GM21737 (cell line): Measurements from ENCODE around the gene TRPV4.
"Not testable (repeated sequence)": the region's sequence is repeated elsewhere in the genome, so short reads cannot be mapped to it uniquely, and the experiment has no call there.

Experiments
- ATAC-seq: cut with Tn5 transposase; IDR thresholded peaks from one replicate; pipeline ENCODE4 v1.9.1; 2021; ENCODE audit warnings: mild to moderate bottlenecking, moderate library complexity; ENCODE audit not compliant: unreplicated experiment

Gene TRPV4

DNA sequence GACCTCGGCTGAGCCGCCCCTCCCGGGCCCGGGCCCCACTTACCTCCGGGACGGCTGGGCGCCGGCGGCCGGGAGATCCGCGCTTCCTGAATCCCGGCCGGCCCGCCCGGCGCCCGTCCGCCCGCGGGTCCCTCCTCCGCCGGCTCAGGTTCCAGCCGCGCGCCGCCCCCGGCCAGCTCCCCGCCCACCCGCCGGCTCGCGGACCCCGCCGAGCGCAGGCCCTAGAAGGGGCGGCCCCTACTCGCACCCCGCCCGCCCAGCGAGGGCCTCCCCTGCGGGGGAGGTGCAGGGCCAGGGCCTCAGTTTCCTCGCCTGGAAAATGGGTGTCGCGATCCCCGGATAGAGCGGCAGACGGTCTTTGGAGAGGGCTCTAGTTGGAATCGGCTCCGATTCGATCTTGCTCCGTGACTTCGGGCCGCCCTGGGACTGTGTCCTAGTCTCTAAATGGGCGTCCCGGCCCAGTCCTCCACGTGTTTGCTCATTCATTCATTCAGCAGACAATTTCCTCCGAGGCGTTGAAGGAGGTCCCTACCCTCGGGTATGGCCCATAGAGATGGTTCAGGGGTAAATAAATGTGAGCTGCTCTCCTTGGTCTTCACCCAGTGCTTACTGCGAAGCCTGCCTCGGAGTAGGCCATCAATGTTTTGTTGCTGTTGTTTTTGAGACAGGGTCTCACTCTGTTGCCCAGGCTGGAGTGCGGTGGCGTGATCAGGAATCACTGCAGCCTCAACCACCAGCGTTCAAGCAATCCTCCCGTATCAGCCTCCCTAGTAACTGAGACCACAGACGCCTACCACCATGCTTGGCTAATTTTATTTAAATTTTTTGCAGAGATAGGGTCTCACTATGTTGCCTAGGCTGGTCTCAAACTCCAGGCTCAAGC lies at the start of gene TRPV4:
Gene TRPV4 (minus strand): TSS at position 92 of the 883 bp plus-strand sequence. CDS start 18,602 bp downstream, outside the sequence.
- no peak for ATAC-seq

DNA sequence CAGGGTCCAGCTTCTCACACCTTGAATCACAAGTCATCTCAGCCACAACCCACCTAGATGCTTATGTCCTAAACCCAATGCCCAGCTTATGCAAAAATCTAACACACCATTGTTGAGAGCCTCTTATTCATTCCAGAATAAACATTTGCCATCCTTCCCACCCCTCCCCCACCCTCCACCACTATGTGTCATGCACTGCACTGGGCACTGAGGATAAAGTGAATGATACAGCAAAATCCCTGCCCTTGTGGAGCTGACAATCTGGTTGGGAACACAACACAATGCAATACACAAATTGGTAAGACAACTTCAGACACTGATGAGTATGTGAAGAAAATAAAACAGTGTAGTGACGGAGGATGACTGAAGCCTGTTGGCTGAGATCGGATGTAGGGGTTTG lies 48.6 kb upstream of the TRPV4 start:
- ATAC-seq, result no peak

DNA sequence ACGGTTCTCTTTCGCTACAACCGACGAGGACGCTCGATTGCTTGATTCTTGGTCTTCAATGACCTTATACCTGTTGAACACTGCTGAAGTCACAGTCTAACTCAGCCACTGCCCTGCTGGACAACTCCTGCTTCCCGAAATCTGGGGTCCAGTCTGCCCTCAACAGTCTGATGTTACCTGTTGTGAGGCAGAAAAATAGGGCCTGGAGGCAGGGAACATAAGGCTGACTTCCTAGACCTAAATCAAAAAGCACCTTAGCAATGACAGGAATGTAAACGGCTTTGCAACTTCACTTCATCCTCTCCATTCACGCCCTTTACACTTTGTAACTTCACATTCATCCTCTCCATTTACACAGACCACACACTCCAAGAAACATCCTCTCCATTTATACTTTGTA lies 47.7 kb upstream of the TRPV4 start:
- ATAC-seq, result no peak

DNA sequence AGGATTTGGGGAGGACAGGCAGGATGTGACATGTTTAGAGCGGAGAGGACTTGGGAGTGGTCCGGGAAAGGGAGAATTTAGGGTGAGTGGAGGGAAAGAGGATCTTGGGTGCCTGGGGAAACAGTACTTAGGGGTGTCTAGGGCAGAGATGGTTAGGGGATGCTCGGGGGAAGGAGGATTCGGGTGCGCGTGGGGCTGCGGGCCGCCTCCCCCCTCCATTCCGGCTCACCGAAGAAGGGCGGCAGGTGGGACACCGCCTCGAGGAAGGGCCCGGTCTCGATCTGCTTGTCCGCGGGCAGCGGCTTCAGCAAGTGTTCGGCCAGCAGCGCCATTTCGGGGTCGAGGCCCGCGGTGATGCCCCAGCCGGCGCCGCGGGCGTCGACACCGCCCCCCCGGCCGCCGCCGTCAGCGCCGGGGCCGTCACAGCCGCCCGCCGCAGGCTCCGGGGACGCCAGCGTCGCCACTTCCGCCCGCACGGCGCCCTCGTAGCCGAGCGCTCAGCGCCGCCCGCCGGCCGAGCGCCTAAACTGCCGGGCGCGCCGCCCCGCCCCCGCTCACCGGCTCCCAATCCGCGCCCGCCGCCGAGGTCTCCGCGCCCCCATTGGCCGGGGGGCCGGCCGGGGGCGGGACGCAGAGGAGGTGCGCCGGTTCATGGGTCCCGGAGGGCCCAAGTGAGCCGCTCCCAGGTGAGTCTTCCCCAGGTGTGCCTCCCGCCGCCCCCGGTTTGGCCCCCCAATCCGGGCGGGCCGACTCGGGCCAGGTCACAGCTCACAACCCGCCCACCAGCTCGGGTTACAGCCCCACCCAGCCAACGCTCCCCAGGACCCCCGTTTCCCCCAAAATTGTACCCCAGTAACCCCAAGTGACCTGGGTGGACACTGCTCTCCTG lies 47.1 kb upstream of the TRPV4 start, which contains the start of gene GLTP:
Gene GLTP (minus strand): TSS at position 499 of the 889 bp plus-strand sequence. CDS start 167 bp downstream, at position 332.
- ATAC-seq, result peak; percentile 94

DNA sequence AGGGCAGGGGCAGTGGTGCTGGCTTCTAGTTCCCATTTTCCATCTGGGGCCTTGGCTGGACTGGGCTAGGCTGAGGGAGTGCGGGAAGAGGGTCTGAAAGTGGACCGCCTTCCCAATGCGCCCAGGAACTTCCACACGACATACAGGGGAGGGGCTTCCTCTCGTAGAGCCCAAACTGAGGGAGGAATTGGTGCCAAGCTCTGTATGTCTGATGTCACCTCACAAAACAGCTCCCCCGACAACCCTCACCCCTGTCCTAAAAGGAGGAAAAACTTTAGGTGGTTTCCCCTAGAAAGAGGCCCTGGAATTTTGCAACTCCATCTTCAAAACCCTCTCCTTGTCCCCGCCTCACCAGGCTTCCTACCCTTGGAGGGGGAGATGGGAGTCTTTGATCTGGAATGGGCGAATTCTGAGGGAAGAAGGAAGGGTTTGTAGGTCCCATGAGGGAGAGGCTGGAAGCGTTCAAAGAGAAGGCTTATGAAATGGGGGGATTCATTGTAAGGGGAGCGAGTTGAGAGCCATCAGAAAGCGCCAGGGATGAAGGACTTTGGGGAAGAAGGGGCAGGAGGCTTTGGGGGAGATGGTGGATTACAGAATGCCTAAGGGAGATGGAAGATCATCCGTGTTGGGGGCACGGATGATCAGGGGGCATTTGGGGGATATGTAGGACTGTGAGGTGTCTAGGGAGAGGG lies 46.3 kb upstream of the TRPV4 start:
- ATAC-seq, result no peak

DNA sequence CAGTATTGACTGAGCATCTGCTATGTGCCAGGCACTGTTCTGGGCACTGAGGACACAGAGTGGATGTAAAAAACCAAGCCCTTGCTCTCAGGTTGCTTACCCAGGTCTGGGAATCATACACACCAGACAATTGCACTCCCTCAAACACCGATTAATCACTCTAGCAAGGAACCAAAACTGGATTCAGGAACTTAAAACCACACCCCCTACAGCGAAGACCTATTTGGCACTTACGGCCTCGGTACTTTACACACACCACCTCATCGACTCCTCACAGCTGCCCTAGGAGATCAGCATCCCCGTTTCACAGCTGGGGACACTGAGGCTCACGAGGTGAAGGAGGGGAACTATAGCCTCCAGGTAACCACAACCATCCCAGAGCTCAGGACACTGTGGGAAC lies 45.6 kb upstream of the TRPV4 start:
- no peak for ATAC-seq

DNA sequence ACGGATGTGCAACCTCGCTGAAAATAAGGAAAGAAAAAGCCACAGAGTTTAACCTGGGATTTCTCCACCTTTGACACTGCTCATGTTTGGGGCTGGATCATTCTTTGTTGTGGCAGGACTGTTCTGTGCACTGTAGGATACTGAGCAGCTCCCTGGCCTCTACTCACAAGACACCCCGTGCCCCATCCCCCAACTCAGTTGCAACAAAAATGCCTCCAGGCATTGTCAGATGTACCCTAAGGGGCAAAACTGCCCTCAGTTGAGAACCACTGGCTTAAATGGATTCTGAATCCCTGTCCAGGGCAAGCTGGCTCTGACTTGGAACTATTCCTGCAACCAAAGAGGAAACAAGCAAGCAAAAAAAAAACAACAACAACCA lies 45.0 kb upstream of the TRPV4 start:
- no peak for ATAC-seq

DNA sequence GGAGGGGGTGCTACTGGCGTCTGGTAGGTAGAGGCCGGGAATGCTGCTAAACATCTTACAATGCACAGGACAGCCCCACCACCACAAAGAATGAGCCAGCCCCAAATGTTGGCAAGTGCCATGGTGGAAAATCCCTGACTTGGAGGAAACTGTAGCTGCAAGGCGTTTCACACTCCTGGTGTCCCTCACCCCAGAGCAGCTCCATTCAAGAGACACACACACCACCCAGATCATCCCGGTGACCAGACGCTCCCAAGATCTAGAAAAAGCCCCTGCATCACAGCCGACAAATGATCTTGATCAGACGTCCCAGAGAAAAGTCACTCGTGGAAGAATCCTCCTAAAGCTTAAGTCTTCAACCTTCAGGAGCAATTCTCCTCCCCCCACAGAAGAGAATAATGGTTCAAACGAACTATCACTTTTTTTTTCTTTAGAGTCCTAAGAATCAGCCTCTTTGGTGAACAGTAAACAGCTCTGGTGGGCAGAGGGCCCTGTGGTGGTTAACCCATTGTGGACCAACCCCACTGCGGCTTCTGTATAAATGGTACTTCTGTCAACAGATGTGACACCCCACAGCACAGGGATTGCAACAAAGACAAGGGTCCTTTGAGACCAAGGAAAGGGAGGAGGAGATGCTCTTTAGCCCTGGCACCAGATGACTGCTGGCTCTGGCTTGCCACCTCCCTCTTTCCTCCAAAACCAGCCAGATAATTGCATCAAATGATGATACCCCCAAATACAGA lies 44.5 kb upstream of the TRPV4 start:
- no peak for ATAC-seq

DNA sequence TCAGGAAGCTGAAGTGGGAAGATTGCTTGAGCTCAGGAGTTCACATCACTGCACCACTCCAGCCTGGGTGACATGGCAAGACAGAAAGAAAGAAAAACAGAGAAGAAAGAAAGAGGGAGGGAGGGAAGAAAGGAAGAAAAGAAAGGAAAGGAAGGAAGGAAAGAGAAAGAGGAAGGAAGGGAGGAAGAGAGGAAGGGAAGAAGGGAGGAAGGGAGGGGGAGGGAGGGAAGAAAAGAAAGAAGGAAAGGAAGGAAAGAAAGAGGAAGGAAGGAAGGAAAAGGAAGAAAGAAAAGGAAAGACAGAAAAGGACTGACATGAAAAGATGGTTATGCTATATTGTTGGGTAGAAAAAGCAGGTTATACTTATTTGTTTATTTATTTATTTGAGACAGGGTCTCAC lies 43.2 kb upstream of the TRPV4 start:
- no peak for ATAC-seq

DNA sequence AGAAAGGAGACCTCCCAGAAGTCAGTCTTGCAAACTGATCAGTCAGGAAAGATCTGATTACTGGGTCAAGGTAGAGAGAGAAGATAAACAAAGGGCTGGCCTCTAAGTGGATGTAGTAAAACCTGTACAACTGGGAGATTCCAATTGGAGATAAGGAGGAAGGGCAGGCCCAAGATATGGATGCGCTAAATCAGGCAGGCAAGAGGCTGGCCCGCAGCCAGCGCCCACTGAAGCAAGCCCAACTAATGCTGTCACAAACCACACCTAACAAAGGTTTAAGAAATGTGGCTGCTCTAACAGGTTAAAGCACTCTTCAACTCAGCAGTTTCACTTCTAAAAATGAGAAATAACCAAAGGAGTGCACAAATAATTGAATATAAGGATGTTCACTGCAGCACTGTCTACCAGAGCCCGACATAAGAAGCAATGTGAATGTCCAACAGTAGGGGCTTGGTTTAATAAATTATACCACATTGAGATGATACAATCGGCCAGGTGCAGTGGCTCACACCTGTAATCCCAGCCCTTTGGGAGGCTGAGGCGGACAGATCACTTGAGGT lies 42.5 kb upstream of the TRPV4 start:
- ATAC-seq, result no peak

DNA sequence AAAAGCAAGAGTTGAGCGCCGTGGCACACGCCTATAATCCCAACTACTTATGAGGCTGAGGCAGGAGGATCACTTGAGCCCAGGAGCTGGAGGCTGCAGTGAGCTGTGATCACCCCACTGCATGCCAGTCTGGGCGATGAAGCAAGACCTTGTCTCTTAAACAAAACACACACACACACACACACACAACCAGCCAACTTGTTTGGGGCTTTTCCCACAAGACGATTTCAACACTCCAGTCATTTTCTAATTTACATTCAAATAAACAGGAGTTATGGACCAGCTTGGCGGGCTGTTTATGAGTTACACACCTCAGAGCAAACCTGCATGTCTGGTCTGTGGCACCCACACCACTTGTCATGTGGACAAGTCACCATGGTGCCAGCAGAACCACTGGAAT lies 40.5 kb upstream of the TRPV4 start:
- ATAC-seq, result no peak

DNA sequence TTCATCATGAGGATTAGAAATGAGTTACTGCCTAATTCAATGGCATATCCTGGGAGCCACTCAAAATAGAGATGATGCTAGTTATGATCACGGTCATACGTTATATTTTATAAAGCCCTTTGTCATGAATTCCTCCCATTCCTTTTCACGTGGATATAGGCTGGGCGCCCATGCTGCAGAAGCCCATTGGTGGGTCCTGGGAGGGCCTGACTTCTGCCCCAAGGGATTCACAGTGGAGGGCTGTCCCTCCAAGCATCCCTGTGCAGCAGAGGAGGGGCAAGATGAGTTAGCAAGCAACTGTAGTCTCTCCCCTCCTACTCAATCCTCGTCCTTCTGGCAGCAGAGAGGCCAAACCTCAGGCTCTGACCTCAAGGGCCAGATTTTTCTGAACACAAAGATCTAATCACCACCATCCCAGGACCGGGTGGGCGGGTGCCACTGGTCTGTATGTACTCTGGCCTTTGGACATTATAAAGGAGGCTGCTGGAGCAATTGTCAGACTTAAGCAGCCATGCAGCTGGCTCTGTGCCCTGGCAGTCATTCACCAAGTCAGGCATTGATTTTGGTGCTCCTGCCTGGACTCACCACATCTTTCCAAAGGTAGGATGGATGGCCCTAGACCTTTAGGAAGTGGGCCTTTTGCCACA lies 38.6 kb upstream of the TRPV4 start:
- ATAC-seq, result no peak

DNA sequence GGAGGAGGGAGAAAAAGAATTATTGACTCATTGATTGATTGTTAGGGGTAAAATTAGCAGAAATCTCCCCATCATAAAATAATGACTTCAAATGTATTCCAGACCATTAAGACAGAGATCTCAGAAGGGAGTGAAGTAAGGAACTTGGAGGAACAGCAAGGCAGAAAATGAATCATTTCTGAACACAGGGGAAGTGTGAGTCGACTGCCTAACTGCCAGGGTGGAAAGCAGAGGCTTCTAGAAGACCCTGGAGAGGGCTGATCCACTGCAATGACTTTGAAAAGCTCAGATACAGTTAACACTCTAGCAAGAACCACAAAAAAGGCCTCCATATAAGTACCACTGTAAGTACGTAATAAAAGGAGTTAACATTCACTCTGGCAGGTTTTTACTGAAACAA lies 37.5 kb upstream of the TRPV4 start:
- no peak for ATAC-seq

DNA sequence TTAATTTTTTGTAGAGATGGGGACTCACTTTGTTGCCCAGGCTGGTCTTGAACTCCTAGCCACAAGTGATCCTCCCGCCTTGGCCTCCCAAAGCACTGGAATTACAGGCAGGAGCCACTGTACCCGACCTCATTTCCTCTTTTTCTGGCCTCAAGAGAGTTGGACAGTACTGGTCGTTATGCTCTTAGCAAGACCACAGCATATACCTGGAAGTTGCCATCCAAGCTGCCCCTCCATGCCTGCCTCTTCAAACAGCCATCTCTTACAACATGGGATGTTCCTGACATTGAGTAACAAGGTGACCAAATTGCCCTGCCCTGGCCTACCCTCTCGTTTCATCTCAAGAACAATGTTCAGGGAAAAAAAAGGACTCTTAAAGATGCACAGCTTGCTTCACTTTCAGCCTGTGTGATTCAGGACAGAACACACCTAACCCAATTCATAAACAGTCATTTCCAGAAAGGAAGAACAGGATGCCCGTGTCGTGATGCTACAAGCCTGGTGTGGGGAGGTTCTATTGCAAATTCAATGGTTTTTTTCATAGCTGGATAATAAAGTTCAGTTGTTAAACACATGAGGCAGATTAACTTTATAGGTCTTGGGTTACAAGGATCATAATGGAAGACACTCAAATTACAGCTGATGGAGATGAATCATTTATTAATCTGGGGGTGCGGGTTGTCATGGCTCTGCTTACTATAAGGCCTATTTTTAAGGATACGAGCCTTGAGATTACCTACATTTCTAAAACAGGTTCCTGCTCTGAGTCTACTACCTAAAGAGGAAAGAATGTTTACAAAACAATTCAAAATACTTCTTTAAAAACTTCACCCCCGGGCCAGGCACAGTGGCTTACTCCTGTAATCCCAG lies 35.2 kb upstream of the TRPV4 start:
- ATAC-seq, result no peak

DNA sequence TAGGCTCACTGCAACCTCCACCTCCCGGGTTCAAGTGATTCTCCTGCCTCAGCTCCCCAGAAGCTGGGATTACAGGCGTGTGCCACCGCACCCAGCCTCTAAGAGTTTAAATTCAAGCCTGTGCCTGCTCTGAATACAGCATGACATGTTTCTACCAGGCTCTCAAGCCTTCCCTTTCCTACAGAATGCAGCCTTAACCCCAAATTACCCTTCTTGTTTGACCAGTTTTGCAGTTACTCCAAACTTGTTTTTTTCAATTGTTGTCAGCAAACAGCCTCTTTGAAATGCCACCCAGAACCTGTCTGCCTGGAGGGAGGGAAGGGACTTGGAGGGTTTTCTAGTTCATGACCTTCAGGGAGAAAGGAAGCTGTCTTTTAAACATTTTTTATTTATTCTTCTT lies 31.7 kb upstream of the TRPV4 start:
- ATAC-seq, result no peak

DNA sequence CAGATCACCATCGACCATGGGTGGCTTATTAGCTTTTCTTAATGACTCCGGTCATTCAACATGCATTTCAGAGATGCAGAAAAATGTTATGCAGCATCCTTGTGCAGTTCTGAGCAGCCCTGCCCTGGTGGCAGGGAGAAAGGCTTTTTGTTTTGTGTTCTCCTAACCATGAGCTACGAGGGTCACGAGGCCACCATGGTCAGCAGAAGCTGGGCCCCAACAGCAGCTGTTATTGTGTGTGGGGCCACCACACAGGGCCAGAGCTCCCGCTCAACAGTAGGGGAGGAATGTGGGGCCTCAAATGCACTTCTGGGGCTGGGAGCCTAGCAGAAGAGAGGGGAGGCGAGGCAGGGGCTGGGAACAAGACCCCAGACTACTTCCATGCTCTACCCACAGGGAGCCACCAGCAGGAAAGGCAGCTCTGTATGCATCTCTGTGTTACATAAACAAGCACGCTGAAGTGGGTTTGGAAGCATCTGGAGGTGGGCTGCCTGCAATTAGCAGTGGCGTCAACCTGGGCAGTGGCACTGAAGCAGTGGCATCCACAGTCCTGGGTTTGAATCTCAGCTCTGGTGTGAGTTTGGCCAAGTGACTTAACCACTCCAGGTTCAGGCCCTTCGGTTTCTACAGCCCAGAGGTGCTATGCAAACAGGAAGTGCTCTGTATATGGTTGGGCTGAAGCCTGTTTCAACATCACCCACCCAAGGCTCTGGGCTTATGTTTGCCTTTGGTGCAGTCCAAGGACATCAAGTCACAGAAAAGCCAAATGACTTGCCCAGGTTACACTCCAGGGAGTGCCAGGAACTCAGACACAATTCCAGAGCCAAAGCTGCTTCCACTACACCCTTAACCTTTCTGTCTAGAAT lies 30.9 kb upstream of the TRPV4 start:
- no peak for ATAC-seq

DNA sequence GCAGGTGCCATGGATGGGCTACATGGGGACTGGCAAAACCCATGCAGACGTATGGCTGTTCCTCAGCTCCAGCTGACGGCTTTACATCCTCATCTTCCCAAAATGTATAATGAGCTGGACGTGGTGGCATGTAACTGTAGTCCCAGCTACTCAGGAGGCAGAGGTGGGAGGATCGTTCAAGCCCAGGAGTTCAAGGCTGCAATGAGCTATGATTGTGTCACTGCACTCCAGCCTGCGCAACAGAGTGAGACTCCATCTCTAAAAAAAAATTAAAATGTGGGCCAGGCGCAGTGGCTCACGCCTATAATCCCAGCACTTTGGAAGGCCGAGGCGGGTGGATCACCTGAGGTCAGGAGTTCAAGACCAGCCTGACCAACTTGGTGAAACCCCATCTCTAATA lies 29.3 kb upstream of the TRPV4 start:
- not testable (repeated sequence) for ATAC-seq
